GM12873 (cell line): ENCODE measurements around the gene PARD3B.

ENCODE experiments used
- CTCF ChIP-seq: IDR thresholded peaks from 2 replicates; pipeline ENCODE4 v1.5.1; 2012; ENCODE audit warnings: low read depth, mild to moderate bottlenecking, moderate library complexity, low read length, control low read depth; ENCODE audit not compliant: insufficient read depth; ENCODE audit errors: missing control alignments

Gene PARD3B

GRCh38 chr2:205259121-205259520 lies 713.8 kb downstream of the PARD3B start:
- TF ChIP-seq CTCF = no peak

- no peak for TF ChIP-seq CTCF
These were observed 716.3 kb downstream of the PARD3B start for GRCh38 chr2:205261516-205262020.

DNA sequence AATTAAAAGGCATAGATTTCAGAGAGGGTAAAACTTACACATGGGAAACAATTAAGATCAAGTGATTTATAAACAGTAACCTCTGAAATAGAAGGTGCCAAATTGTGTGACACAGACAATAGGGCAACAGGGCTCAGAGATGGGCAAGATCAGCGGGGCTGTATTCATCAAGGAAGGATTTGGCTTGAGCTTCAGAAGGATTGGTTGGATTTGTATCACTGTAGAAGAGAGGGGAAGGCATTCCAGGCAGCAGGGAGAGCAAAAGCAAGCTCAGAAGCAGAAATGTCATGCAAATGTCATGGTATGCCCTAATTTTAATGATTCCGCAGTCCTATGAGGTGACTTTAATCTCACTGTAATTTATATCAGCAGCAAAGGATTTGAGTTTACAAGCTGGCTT lies 722.0 kb downstream of the PARD3B start:
- no peak for TF ChIP-seq CTCF

DNA sequence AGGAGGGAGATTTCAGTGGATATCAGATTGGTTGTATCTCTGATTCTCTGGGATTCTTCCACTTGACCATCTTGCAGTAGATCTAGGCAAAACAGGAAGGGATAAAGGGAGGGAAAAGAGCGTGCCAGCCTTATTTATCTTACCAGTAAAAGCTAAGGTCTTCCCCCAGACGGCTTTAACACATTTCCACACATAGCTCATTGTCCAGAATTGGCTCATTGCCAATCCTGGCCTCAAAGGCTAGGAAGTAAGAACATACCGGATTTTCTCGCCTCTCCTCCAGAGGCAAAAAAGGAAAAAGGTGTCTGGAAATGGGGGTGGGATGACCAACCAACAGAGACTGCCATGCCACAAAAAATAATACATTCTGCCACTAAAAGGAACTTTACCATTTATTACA lies 725.4 kb downstream of the PARD3B start:
- no peak for TF ChIP-seq CTCF

- TF ChIP-seq CTCF = no peak
These were observed 727.9 kb downstream of the PARD3B start for GRCh38 chr2:205273148-205273547.

- TF ChIP-seq CTCF = no peak
These were observed 728.4 kb downstream of the PARD3B start for GRCh38 chr2:205273627-205274026.

DNA sequence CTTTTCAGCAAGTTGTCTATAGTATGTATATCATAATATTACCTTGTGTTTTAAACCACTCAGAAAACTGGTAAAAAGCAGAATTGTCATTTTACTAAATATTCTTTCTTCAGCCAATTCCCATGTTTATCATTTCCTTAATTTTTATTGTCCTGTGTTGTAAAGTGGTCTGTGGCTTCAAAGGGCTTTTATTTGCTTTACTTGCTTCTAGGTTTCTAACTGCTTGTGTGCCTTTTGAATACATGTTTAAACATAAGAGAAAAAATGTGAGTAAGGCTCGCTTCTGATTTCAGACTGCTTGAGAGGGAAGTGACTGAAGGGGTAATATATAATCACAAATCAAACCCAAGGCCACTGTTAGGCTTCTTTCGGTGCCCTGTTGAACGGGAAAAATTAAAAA lies 729.5 kb downstream of the PARD3B start:
- TF ChIP-seq CTCF = no peak
